Measurements from ENCODE around the gene FNDC3B. TPM values are rescaled to one million over a fixed set of nuclear protein-coding genes. Genes with fewer than 3 reads are reported as not detected.

FNDC3B gene
- total RNA-seq, 2 experiments from 2014 or later: 10.6 to 12.0 TPM

- Mint-ChIP-seq H3K9me3 (no peaks in the 10 kb centered on the region), H3K27me3 (no peaks in the 10 kb centered on the region), H3K4me1 (ENCODE audit: low read depth) (peaks cover 11% of the 10 kb centered on the region), H3K27ac (no peak overlapping the region), H3K36me3 (ENCODE audit: low read depth) (peaks cover 3% of the 10 kb centered on the region), H3K4me3 (no peak overlapping the region)
- ChIA-PET CTCF (interaction anchor here (0.7 to 1.3 kb wide), 3 partner anchors 16 to 56 kb away, joined by 3 to 4 read pairs (median 3); no protein-coding TSS in a partner anchor), POLR2A (no interaction called here)
- TF ChIP-seq CTCF (IDR thresholded peaks at IDR 0.05): no peak
- DNase-seq: no peak
- no peak for ATAC-seq
- intact Hi-C loops (cut with micrococcal nuclease): no loop called here
Measured at GRCh38 chr3:172082269-172082668, 42.9 kb downstream of the FNDC3B start.

- H3K4me1 Mint-ChIP-seq (ENCODE audit: low read depth): peaks cover 17% of the 10 kb centered on the region
- H3K4me3 Mint-ChIP-seq: no peak overlapping the region
- no peak overlapping the region for H3K27ac Mint-ChIP-seq
- no peak for ATAC-seq
- intact Hi-C loops (cut with micrococcal nuclease): no loop called here
- H3K27me3 Mint-ChIP-seq: no peaks in the 10 kb centered on the region
- CTCF ChIA-PET: interaction anchor here (0.7 to 1.3 kb wide), 3 partner anchors 17 to 57 kb away, joined by 3 to 4 read pairs (median 3); no protein-coding TSS in a partner anchor
- no peak for TF ChIP-seq CTCF (IDR thresholded peaks at IDR 0.05)
- H3K36me3 Mint-ChIP-seq (ENCODE audit: low read depth): peaks cover 3% of the 10 kb centered on the region
- no peaks in the 10 kb centered on the region for H3K9me3 Mint-ChIP-seq
- POLR2A ChIA-PET: no interaction called here
- DNase-seq: no peak
Measured at GRCh38 chr3:172082820-172083513, 43.6 kb downstream of the FNDC3B start.

GRCh38 chr3:172083995-172084409 is 44.6 kb downstream of the FNDC3B start:
- ChIA-PET POLR2A (no interaction called here), CTCF (interaction anchor here (1.8 kb wide), 1 partner anchor 11 kb away, joined by 6 read pairs; no protein-coding TSS in a partner anchor)
- ATAC-seq: no peak
- intact Hi-C loops (cut with micrococcal nuclease): no loop called here
- no peak overlapping the region for H3K4me3 Mint-ChIP-seq
- H3K27ac Mint-ChIP-seq: no peak overlapping the region
- no peak for TF ChIP-seq CTCF (IDR thresholded peaks at IDR 0.05)
- H3K4me1 Mint-ChIP-seq (ENCODE audit: low read depth): peaks cover 22% of the 10 kb centered on the region
- no peak for DNase-seq
- H3K27me3 Mint-ChIP-seq: no peaks in the 10 kb centered on the region
- no peaks in the 10 kb centered on the region for H3K36me3 Mint-ChIP-seq (ENCODE audit: low read depth)
- H3K9me3 Mint-ChIP-seq: no peaks in the 10 kb centered on the region

GRCh38 chr3:172084871-172085556 is 45.6 kb downstream of the FNDC3B start:
- Mint-ChIP-seq H3K36me3 (ENCODE audit: low read depth) (no peaks in the 10 kb centered on the region), H3K4me1 (ENCODE audit: low read depth) (peaks cover 22% of the 10 kb centered on the region), H3K9me3 (no peaks in the 10 kb centered on the region), H3K27ac (no peak overlapping the region), H3K27me3 (no peaks in the 10 kb centered on the region), H3K4me3 (no peak overlapping the region)
- DNase-seq: no peak
- peak; percentile 67 for ATAC-seq
- intact Hi-C loops (cut with micrococcal nuclease): no loop called here
- ChIA-PET POLR2A (no interaction called here), CTCF (interaction anchor here (1.1 to 1.8 kb wide), 3 partner anchors 10 to 50 kb away, joined by 3 to 6 read pairs (median 3); no protein-coding TSS in a partner anchor)
- TF ChIP-seq CTCF (IDR thresholded peaks at IDR 0.05): no peak

- ChIA-PET CTCF (interaction anchor here (1.1 to 1.8 kb wide), 3 partner anchors 9 to 50 kb away, joined by 3 to 6 read pairs (median 3); no protein-coding TSS in a partner anchor), POLR2A (interaction anchor here (1.4 kb wide), 1 partner anchor 29 kb away, joined by 3 read pairs; no protein-coding TSS in a partner anchor)
- no peak for TF ChIP-seq CTCF (IDR thresholded peaks at IDR 0.05)
- DNase-seq: no peak
- no peaks in the 10 kb centered on the region for H3K36me3 Mint-ChIP-seq (ENCODE audit: low read depth)
- H3K9me3 Mint-ChIP-seq: no peaks in the 10 kb centered on the region
- intact Hi-C loops (cut with micrococcal nuclease): no loop called here
- H3K4me3 Mint-ChIP-seq: no peak overlapping the region
- no peaks in the 10 kb centered on the region for H3K27me3 Mint-ChIP-seq
- H3K4me1 Mint-ChIP-seq (ENCODE audit: low read depth): peaks cover 22% of the 10 kb centered on the region
- H3K27ac Mint-ChIP-seq: no peak overlapping the region
- ATAC-seq: no peak
Measured at GRCh38 chr3:172085557-172085895, 46.1 kb downstream of the FNDC3B start.

All from activated CD8-positive, alpha-beta T cell treated with anti-CD3 and anti-CD28 coated beads for 36 hours (primary cell).